ENCODE results near the gene TANK. TPM values are rescaled to one million over a fixed set of nuclear protein-coding genes. Genes with fewer than 3 reads are reported as not detected.
A peak's percentile ranks its signal among the peaks of the same experiment; 100 is the strongest.

Gene TANK
- total and polyA plus RNA-seq, 2 of the 13 experiments (the other 11 are each of a cell fraction or from before 2014, with no cell fraction given): 66.9 to 96.1 TPM

DNA sequence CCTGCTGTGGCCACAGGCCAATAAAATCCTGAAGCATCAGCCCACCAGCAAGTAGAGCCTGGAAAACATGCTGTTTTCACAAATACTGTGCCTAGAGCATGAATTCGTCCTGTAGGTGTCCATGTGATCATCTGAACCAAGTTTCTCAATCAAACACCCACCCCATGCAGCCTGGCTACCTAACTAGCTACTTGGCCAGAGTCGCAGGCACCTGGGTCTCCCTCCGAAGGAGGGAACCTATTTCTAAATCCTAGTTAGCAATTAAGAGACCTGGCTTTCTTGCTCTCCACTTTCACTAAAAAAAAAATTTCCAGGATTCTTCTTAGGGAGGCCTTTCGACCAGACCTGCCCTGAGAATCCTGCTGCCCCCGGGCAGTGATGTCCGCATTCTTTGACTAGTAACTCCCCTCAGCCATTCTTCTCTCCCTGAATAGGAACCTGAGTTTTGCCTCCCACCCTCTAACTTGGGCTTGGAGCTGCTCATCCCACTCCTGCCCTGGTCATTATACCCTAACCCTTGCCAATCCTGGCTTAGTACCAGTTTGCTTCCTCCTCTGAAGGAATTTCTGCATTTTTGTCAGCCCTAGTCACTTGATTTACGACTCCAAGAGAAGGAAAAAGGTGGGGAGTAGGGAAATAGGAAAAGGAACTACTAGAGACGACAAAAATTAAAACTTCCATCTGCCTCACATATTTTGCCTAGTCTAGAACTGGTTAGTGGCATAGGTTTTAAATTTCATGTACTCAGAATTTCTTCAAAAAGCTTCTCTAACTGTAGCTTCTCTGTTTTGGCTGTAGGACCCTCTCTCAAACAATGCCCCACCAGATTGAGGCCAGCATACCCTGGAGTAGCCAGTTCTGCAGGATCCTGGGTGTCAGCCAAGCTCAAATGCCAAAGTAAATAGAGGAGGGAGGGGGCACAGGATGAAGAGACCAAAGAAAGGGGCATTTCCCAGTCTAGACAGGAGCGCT is 25.4 kb upstream of the TANK start (continued):
- TF ChIP-seq, protein P1, sequence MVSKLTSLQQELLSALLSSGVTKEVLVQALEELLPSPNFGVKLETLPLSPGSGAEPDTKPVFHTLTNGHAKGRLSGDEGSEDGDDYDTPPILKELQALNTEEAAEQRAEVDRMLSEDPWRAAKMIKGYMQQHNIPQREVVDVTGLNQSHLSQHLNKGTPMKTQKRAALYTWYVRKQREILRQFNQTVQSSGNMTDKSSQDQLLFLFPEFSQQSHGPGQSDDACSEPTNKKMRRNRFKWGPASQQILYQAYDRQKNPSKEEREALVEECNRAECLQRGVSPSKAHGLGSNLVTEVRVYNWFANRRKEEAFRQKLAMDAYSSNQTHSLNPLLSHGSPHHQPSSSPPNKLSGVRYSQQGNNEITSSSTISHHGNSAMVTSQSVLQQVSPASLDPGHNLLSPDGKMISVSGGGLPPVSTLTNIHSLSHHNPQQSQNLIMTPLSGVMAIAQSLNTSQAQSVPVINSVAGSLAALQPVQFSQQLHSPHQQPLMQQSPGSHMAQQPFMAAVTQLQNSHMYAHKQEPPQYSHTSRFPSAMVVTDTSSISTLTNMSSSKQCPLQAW (CRISPR knock-in tag; IDR thresholded peaks at IDR 0.05): peak; percentile 49; the same call in 1 of the 2 replicates
- TF ChIP-seq, protein P2, sequence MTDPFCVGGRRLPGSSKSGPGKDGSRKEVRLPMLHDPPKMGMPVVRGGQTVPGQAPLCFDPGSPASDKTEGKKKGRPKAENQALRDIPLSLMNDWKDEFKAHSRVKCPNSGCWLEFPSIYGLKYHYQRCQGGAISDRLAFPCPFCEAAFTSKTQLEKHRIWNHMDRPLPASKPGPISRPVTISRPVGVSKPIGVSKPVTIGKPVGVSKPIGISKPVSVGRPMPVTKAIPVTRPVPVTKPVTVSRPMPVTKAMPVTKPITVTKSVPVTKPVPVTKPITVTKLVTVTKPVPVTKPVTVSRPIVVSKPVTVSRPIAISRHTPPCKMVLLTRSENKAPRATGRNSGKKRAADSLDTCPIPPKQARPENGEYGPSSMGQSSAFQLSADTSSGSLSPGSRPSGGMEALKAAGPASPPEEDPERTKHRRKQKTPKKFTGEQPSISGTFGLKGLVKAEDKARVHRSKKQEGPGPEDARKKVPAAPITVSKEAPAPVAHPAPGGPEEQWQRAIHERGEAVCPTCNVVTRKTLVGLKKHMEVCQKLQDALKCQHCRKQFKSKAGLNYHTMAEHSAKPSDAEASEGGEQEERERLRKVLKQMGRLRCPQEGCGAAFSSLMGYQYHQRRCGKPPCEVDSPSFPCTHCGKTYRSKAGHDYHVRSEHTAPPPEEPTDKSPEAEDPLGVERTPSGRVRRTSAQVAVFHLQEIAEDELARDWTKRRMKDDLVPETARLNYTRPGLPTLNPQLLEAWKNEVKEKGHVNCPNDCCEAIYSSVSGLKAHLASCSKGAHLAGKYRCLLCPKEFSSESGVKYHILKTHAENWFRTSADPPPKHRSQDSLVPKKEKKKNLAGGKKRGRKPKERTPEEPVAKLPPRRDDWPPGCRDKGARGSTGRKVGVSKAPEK (CRISPR knock-in tag; IDR thresholded peaks at IDR 0.05; ENCODE audit: borderline replicate concordance): no peak
- TF ChIP-seq ZNF816 (CRISPR knock-in tag; IDR thresholded peaks at IDR 0.05; ENCODE audit: borderline replicate concordance): 0 out of 2 replicates have a peak, but pooled peaks have one; percentile 51
- TF ChIP-seq ERF (CRISPR knock-in tag; IDR thresholded peaks at IDR 0.05): 0 out of 2 replicates have a peak, but pooled peaks have one; percentile 41
- TF ChIP-seq POGZ (CRISPR knock-in tag; IDR thresholded peaks at IDR 0.05): peak; percentile 41; the same call in 1 of the 2 replicates
- TF ChIP-seq PITX1 (CRISPR knock-in tag; IDR thresholded peaks at IDR 0.05): peak; percentile 95
- TF ChIP-seq, protein P3, sequence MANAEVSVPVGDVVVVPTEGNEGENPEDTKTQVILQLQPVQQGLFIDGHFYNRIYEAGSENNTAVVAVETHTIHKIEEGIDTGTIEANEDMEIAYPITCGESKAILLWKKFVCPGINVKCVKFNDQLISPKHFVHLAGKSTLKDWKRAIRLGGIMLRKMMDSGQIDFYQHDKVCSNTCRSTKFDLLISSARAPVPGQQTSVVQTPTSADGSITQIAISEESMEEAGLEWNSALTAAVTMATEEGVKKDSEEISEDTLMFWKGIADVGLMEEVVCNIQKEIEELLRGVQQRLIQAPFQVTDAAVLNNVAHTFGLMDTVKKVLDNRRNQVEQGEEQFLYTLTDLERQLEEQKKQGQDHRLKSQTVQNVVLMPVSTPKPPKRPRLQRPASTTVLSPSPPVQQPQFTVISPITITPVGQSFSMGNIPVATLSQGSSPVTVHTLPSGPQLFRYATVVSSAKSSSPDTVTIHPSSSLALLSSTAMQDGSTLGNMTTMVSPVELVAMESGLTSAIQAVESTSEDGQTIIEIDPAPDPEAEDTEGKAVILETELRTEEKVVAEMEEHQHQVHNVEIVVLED (CRISPR knock-in tag; IDR thresholded peaks at IDR 0.05; ENCODE audit: borderline replicate concordance): no peak
- 0 out of 2 replicates have a peak, but pooled peaks have one; percentile 35 for TF ChIP-seq HMG20A (CRISPR knock-in tag; IDR thresholded peaks at IDR 0.05; ENCODE audit: borderline replicate concordance)
- peak; percentile 54 for TF ChIP-seq TEAD3 (CRISPR knock-in tag; optimal IDR thresholded peaks at IDR 0.05; ENCODE audit: borderline replicate concordance)
- TF ChIP-seq ZIK1 (CRISPR knock-in tag; IDR thresholded peaks at IDR 0.05; ENCODE audit: borderline replicate concordance, low read depth): no peak
- TF ChIP-seq U2AF1 (optimal IDR thresholded peaks at IDR 0.05; ENCODE audit: low read depth, low read length): peak; percentile 30
- TF ChIP-seq, protein P4, sequence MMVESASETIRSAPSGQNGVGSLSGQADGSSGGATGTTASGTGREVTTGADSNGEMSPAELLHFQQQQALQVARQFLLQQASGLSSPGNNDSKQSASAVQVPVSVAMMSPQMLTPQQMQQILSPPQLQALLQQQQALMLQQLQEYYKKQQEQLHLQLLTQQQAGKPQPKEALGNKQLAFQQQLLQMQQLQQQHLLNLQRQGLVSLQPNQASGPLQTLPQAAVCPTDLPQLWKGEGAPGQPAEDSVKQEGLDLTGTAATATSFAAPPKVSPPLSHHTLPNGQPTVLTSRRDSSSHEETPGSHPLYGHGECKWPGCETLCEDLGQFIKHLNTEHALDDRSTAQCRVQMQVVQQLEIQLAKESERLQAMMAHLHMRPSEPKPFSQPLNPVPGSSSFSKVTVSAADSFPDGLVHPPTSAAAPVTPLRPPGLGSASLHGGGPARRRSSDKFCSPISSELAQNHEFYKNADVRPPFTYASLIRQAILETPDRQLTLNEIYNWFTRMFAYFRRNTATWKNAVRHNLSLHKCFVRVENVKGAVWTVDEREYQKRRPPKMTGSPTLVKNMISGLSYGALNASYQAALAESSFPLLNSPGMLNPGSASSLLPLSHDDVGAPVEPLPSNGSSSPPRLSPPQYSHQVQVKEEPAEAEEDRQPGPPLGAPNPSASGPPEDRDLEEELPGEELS (CRISPR knock-in tag; IDR thresholded peaks at IDR 0.05): peak; percentile 45; the same call in 1 of the 2 replicates
- 0 out of 2 replicates have a peak, but pooled peaks have one; percentile 17 for TF ChIP-seq GFI1 (CRISPR knock-in tag; IDR thresholded peaks at IDR 0.05; ENCODE audit: borderline replicate concordance)

All from HepG2 (cell line).